T-helper 1 cell treated with Interleukin-12 subunit alpha and Interleukin-12 subunit beta and Interleukin-4 antibody, amounts not matched to agents 30 μg/mL and 1 μg/mL, for 36 hours (primary cell): Measurements from ENCODE around the gene PRDM9.
"Not testable (repeated sequence)": the region's sequence is repeated elsewhere in the genome, so short reads cannot be mapped to it uniquely, and the experiment has no call there.

Experiments used
- H3K27ac Mint-ChIP-seq: one replicate; pipeline ENCODE4 v1.8.0; 2021; ENCODE audit warnings: mild to moderate bottlenecking, mixed read lengths
- H3K27me3 Mint-ChIP-seq: one replicate; pipeline ENCODE4 v1.8.0; 2021; ENCODE audit warnings: low read depth, mixed read lengths
- H3K36me3 Mint-ChIP-seq: one replicate; pipeline ENCODE4 v1.8.0; 2021; ENCODE audit warnings: low read depth, mixed read lengths
- H3K4me1 Mint-ChIP-seq: one replicate; pipeline ENCODE4 v1.8.0; 2021; ENCODE audit warnings: low read depth, mixed read lengths
- H3K4me3 Mint-ChIP-seq: one replicate; pipeline ENCODE4 v1.8.0; 2021; ENCODE audit warnings: mild to moderate bottlenecking, moderate library complexity, mixed read lengths
- H3K9me3 Mint-ChIP-seq: one replicate; pipeline ENCODE4 v1.8.0; 2021; ENCODE audit warnings: mixed read lengths

Gene PRDM9

GRCh38 chr5:23506329-23507236 lies 826 bp upstream of the PRDM9 start:
- H3K9me3 Mint-ChIP-seq: peaks cover 28% of the 10 kb centered on the region
- no peak overlapping the region for H3K27ac Mint-ChIP-seq
- no peak overlapping the region for H3K4me3 Mint-ChIP-seq
- no peaks in the 10 kb centered on the region for H3K27me3 Mint-ChIP-seq
- H3K36me3 Mint-ChIP-seq: no peaks in the 10 kb centered on the region
- no peaks in the 10 kb centered on the region for H3K4me1 Mint-ChIP-seq

GRCh38 chr5:23510434-23510833 lies 3.0 kb downstream of the PRDM9 start:
- H3K4me3 Mint-ChIP-seq, H3K36me3 Mint-ChIP-seq, H3K27ac Mint-ChIP-seq, H3K27me3 Mint-ChIP-seq, H3K4me1 Mint-ChIP-seq: not testable (repeated sequence)
- peaks cover 26% of the 10 kb centered on the region for H3K9me3 Mint-ChIP-seq

GRCh38 chr5:23522553-23522952 lies 15.1 kb downstream of the PRDM9 start:
- H3K9me3 Mint-ChIP-seq: peaks cover 19% of the 10 kb centered on the region
- H3K27ac Mint-ChIP-seq: no peak overlapping the region
- no peaks in the 10 kb centered on the region for H3K4me1 Mint-ChIP-seq
- no peaks in the 10 kb centered on the region for H3K27me3 Mint-ChIP-seq
- no peaks in the 10 kb centered on the region for H3K36me3 Mint-ChIP-seq
- no peak overlapping the region for H3K4me3 Mint-ChIP-seq

DNA sequence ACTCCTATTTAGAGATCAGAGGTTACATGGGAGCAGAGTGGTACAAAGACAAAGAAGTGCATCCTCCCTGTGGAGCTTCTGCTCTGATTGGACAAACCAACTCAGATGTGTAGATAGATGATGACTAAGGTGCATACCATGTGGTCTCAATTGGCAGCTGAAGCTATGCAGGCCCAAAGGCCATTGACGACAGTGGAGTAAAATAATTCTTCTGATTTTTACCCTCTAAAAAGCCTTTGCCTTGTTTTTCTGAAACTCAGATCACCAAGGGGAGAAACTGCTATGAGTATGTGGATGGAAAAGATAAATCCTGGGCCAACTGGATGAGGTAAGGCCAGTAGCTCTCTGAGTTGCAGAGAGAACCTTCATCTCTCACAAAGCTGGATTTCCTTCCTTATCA lies 15.6 kb downstream of the PRDM9 start:
- no peak overlapping the region for H3K27ac Mint-ChIP-seq
- H3K4me3 Mint-ChIP-seq: no peak overlapping the region
- H3K36me3 Mint-ChIP-seq: no peaks in the 10 kb centered on the region
- no peaks in the 10 kb centered on the region for H3K4me1 Mint-ChIP-seq
- no peaks in the 10 kb centered on the region for H3K27me3 Mint-ChIP-seq
- H3K9me3 Mint-ChIP-seq: peaks cover 20% of the 10 kb centered on the region

- peaks cover 25% of the 10 kb centered on the region for H3K9me3 Mint-ChIP-seq
- H3K27ac Mint-ChIP-seq: no peak overlapping the region
- H3K4me1 Mint-ChIP-seq: no peaks in the 10 kb centered on the region
- H3K4me3 Mint-ChIP-seq: no peak overlapping the region
- no peaks in the 10 kb centered on the region for H3K36me3 Mint-ChIP-seq
- no peaks in the 10 kb centered on the region for H3K27me3 Mint-ChIP-seq
These were observed 16.6 kb downstream of the PRDM9 start for GRCh38 chr5:23523998-23524397.

DNA sequence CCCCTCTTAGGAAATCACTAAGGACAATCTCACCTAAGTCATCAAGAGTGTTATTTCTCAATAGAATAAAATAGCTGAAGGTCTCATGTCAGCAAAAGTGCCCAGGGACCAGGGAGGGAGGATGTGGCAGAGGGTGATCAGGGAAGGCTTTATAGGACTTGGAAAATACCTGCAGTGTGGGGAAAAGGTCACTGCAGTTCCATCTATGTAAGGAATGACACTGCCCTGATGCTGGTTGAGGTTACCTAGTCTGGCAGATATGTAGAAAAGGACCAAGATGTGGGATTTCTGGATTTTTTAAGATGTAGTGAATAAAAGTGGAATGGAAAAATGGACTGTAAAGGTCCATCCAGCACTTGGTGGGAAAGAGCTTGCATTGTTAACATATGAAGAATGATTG lies 18.3 kb downstream of the PRDM9 start:
- Mint-ChIP-seq H3K9me3 (peaks cover 21% of the 10 kb centered on the region), H3K4me3 (no peak overlapping the region), H3K27me3 (no peaks in the 10 kb centered on the region), H3K27ac (no peak overlapping the region), H3K4me1 (no peaks in the 10 kb centered on the region), H3K36me3 (no peaks in the 10 kb centered on the region)

GRCh38 chr5:23526616-23527015 lies 19.2 kb downstream of the PRDM9 start:
- H3K36me3 Mint-ChIP-seq, H3K4me3 Mint-ChIP-seq, H3K4me1 Mint-ChIP-seq, H3K27me3 Mint-ChIP-seq, H3K27ac Mint-ChIP-seq: not testable (repeated sequence)
- peaks cover 25% of the 10 kb centered on the region for H3K9me3 Mint-ChIP-seq

DNA sequence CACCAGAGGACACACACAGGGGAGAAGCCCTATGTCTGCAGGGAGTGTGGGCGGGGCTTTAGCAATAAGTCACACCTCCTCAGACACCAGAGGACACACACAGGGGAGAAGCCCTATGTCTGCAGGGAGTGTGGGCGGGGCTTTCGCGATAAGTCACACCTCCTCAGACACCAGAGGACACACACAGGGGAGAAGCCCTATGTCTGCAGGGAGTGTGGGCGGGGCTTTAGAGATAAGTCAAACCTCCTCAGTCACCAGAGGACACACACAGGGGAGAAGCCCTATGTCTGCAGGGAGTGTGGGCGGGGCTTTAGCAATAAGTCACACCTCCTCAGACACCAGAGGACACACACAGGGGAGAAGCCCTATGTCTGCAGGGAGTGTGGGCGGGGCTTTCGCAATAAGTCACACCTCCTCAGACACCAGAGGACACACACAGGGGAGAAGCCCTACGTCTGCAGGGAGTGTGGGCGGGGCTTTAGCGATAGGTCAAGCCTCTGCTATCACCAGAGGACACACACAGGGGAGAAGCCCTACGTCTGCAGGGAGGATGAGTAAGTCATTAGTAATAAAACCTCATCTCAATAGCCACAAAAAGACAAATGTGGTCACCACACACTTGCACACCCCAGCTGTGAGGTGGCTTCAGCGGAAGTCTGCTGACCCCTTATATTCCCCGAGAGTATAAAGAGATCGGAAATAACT lies 20.0 kb downstream of the PRDM9 start:
- H3K4me1 Mint-ChIP-seq, H3K27me3 Mint-ChIP-seq, H3K36me3 Mint-ChIP-seq, H3K27ac Mint-ChIP-seq, H3K4me3 Mint-ChIP-seq: not testable (repeated sequence)
- peaks cover 24% of the 10 kb centered on the region for H3K9me3 Mint-ChIP-seq

- Mint-ChIP-seq H3K9me3 (peaks cover 27% of the 10 kb centered on the region), H3K27me3 (no peaks in the 10 kb centered on the region), H3K4me1 (no peaks in the 10 kb centered on the region), H3K4me3 (no peak overlapping the region), H3K27ac (no peak overlapping the region), H3K36me3 (no peaks in the 10 kb centered on the region)
These were observed 21.3 kb downstream of the PRDM9 start for GRCh38 chr5:23528677-23529076.

DNA sequence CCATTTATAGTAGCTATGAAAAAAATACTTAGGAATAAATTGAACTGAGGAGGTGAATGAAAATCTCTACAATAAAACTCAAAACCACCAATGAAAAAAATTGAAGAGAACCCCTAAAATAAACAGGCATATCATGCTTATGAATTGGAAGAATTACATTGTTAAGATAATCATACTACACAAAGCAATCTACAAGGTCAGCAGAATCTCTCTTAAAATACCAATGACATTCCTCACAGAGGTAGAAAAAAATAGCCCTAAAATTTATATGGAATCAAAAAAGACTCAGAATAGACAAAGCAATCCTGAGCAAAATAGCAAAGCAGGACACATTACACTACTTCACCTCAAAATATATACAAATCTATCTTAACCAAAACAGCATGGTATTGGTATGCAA lies 23.2 kb downstream of the PRDM9 start:
- Mint-ChIP-seq H3K4me1 (no peaks in the 10 kb centered on the region), H3K9me3 (peaks cover 20% of the 10 kb centered on the region), H3K27ac (no peak overlapping the region), H3K36me3 (no peaks in the 10 kb centered on the region), H3K27me3 (no peaks in the 10 kb centered on the region), H3K4me3 (no peak overlapping the region)

GRCh38 chr5:23571059-23571458 lies 63.6 kb downstream of the PRDM9 start:
- Mint-ChIP-seq H3K4me1 (no peaks in the 10 kb centered on the region), H3K9me3 (peaks cover 17% of the 10 kb centered on the region), H3K27ac (no peak overlapping the region), H3K36me3 (no peaks in the 10 kb centered on the region), H3K4me3 (no peak overlapping the region), H3K27me3 (no peaks in the 10 kb centered on the region)
